Esophagus muscularis mucosa (tissue), 4 donors: ENCODE results near the gene GAS7. TPM values are rescaled to one million over a fixed set of nuclear protein-coding genes. Genes with fewer than 3 reads are reported as not detected.

Source experiments
- DNase-seq: peaks from one replicate; pipeline ENCODE4 v3.0.0-alpha.2; 2017; ENCODE audit errors: extremely low spot score
- H3K27ac ChIP-seq, 4 donors: fragments of 200-600 bp; sonication (generic); replicated peaks in 1 of 4; 1 replicate in 3 of 4; 2 replicates in 1 of 4; pipeline ENCODE4 v1.5.1; 2016 to 2019; ENCODE audit warnings: mild to moderate bottlenecking in 1 of 4
- H3K27me3 ChIP-seq, 4 donors: fragments of 200-600 bp; sonication (generic); one replicate each; pipeline versions ENCODE4 v1.5.1 to v1.6.0; 2016 to 2019
- H3K36me3 ChIP-seq, 4 donors: fragments of 200-600 bp; sonication (generic); one replicate each; pipeline ENCODE4 v1.5.1; 2016 to 2019
- H3K4me1 ChIP-seq, 4 donors: fragments of 200-600 bp; sonication (generic); one replicate each; pipeline ENCODE4 v1.5.1; 2016 to 2019
- H3K4me3 ChIP-seq, 4 donors: fragments of 200-600 bp; sonication (generic); 1 replicate in 2 of 4; 2 replicates in 2 of 4; pipeline ENCODE4 v1.5.1; 2016 to 2019; ENCODE audit warnings: mild to moderate bottlenecking in 4 of 4, moderate library complexity in 1 of 4
- H3K9me3 ChIP-seq, 4 donors: fragments of 200-600 bp; sonication (generic); 1 replicate in 3 of 4; 2 replicates in 1 of 4; pipeline ENCODE4 v1.5.1; 2016 to 2019
- CTCF ChIP-seq, 3 experiments: fragments of 200-600 bp in 2 of 3; fragments of 450-650 bp in 1 of 3; sonication (generic) in 2 of 3; IDR thresholded peaks; one replicate each; pipeline ENCODE4 v1.5.1; 2017 to 2019; ENCODE audit warnings: antibody characterized with exemption in 3 of 3, mild to moderate bottlenecking in 2 of 3, moderate library complexity in 1 of 3
- EP300 ChIP-seq: sonication (generic); formaldehyde crosslinking; IDR thresholded peaks from one replicate; pipeline ENCODE4 v1.6.1; 2017; ENCODE audit warnings: antibody characterized with exemption
- POLR2A ChIP-seq: fragments of 450-650 bp; IDR thresholded peaks from one replicate; pipeline ENCODE4 v1.6.1; 2017; ENCODE audit warnings: antibody characterized with exemption, moderate library complexity, mild to moderate bottlenecking, low read depth
- POLR2AphosphoS5 ChIP-seq, 2 donors: sonication (generic); formaldehyde crosslinking; IDR thresholded peaks; one replicate each; pipeline ENCODE4 v1.6.1; 2017; ENCODE audit warnings: antibody characterized with exemption in 2 of 2
- WGBS: methylation state at CpG from one replicate; pipeline ENCODE4 v1.1.5; 2018; 5-methylcytosine and 5-hydroxymethylcytosine counted together
- intact Hi-C: fragments of 100-400 bp; cut with DNase I; formaldehyde crosslinking; loops from one replicate; pipeline ENCODE4 v1.15.1; 2023
- total RNA-seq, 4 donors: library from RNA; depleted of rRNA; stranded (reverse); fragments of >200 nt; gene quantifications; one replicate each; pipeline versions ENCODE4 v1.1.0 to v1.2.1, GENCODE V29; 2016

GAS7 gene
- total RNA-seq, 4 donors from 2014 or later, result 77.3 to 124 (median 86.7) TPM

DNA sequence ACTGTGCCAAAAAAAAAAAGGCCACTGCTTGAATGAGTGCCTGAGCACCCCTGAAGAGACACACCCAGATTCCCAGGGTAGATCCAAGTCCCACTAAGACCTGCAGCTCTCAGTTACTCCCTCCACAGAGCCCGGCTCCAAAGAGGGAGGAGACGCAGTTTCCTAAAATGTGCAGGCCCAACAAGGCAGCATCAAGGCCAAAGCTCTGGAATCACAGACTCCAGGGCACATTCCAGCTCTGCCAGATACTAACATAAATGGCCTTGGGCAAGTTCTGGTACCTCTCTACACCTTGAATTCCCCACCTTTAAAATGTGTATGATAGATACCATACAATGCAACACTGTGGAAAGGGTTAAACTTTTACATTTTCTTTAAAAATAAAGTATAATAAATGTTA, 57.0 kb downstream of the GAS7 start:
- TF ChIP-seq POLR2A (no peak), CTCF (IDR thresholded peaks at IDR 0.05) (no peak), EP300 (no peak), POLR2AphosphoS5 (IDR thresholded peaks at IDR 0.05) (no peak)
- 94% methylated on average over 2 of the region's 2 CpGs for WGBS

GRCh38 chr17:10139577-10139976, 58.8 kb downstream of the GAS7 start:
- intact Hi-C loops, result no loop called here
- DNase-seq, result no peak

More for the DNA sequence above, 57.0 kb downstream of the GAS7 start:
- Histone ChIP-seq H3K27ac (no peak overlapping the region), H3K36me3 (no peaks in the 10 kb centered on the region), H3K27me3 (no peaks in the 10 kb centered on the region), H3K4me3 (no peak overlapping the region), H3K9me3 (no peaks in the 10 kb centered on the region), H3K4me1 (peaks cover 0 to 17% (median 11%) of the 10 kb centered on the region in 4 donors)
- intact Hi-C loops, result no loop called here
- no peak for DNase-seq

GRCh38 chr17:10136258-10136981, 62.0 kb downstream of the GAS7 start:
- no peaks in the 10 kb centered on the region for H3K9me3 ChIP-seq
- H3K4me1 ChIP-seq, result peaks cover 9 to 27% (median 20%) of the 10 kb centered on the region in 4 donors
- H3K27ac ChIP-seq, result peak overlapping the region; percentile 39 to 71 (median 65)
- intact Hi-C loops, result no loop called here
- peak overlapping the region in 1 of 4 donors; percentile 24 for H3K4me3 ChIP-seq
- no peak for DNase-seq
- no peak for TF ChIP-seq POLR2A
- no peak for TF ChIP-seq CTCF (IDR thresholded peaks at IDR 0.05)
- TF ChIP-seq EP300, result no peak
- no peak for TF ChIP-seq POLR2AphosphoS5 (IDR thresholded peaks at IDR 0.05)
- WGBS, result 62% methylated on average over 15 of the region's 15 CpGs
- no peaks in the 10 kb centered on the region for H3K27me3 ChIP-seq
- no peaks in the 10 kb centered on the region for H3K36me3 ChIP-seq

More at GRCh38 chr17:10139577-10139976, 58.8 kb downstream of the GAS7 start:
- H3K36me3 ChIP-seq, result no peaks in the 10 kb centered on the region
- no peak overlapping the region for H3K4me3 ChIP-seq
- H3K4me1 ChIP-seq, result peaks cover 9 to 27% (median 22%) of the 10 kb centered on the region in 4 donors
- no peaks in the 10 kb centered on the region for H3K27me3 ChIP-seq
- TF ChIP-seq EP300, result no peak
- no peak for TF ChIP-seq CTCF (IDR thresholded peaks at IDR 0.05)
- no peak for TF ChIP-seq POLR2AphosphoS5 (IDR thresholded peaks at IDR 0.05)
- no peak for TF ChIP-seq POLR2A
- no peak overlapping the region for H3K27ac ChIP-seq
- WGBS, result 82% methylated on average over 1 of the region's 2 CpGs
- H3K9me3 ChIP-seq, result no peaks in the 10 kb centered on the region

GRCh38 chr17:10135539-10136257, 62.7 kb downstream of the GAS7 start:
- Histone ChIP-seq H3K36me3 (no peaks in the 10 kb centered on the region), H3K27me3 (no peaks in the 10 kb centered on the region), H3K4me1 (peaks cover 9 to 27% (median 20%) of the 10 kb centered on the region in 4 donors), H3K27ac (peak overlapping the region; percentile 39 to 71 (median 65)), H3K9me3 (no peaks in the 10 kb centered on the region), H3K4me3 (peak overlapping the region in 1 of 4 donors; percentile 24)
- peak; percentile 97 for DNase-seq
- intact Hi-C loops, result no loop called here
- peak; percentile 30 to 52 for TF ChIP-seq POLR2AphosphoS5 (IDR thresholded peaks at IDR 0.05)
- no peak for TF ChIP-seq EP300
- no peak for TF ChIP-seq CTCF (IDR thresholded peaks at IDR 0.05)
- 39% methylated on average over 10 of the region's 12 CpGs for WGBS
